Psoas muscle (tissue), 8 donors: Measurements from ENCODE around the gene CCDC6. TPM values are rescaled to one million over a fixed set of nuclear protein-coding genes. Genes with fewer than 3 reads are reported as not detected.
A peak's percentile ranks its signal among the peaks of the same experiment; 100 is the strongest.

Experiments
- ATAC-seq, 4 donors: fragments of 200-7000 bp; cut with Tn5 transposase; one replicate each; pipeline ENCODE4 v1.9.1; 2020; ENCODE audit warnings: moderate library complexity in 3 of 4, mild to moderate bottlenecking in 2 of 4
- DNase-seq, 2 donors: peaks; one replicate each; pipeline ENCODE4 v3.0.0-alpha.2; 2020
- H3K27ac ChIP-seq: fragments of 200-600 bp; one replicate; pipeline ENCODE4 v1.8.0; 2022
- H3K27me3 ChIP-seq, 3 donors: fragments of 200-600 bp in 1 of 3; one replicate each; pipeline versions ENCODE4 v1.6.1 to v1.8.0; 2013 to 2022; ENCODE audit warnings: low read length in 2 of 3, mild to moderate bottlenecking in 2 of 3, moderate library complexity in 1 of 3; ENCODE audit not compliant: insufficient read depth in 3 of 3
- H3K36me3 ChIP-seq, 2 donors: fragments of 200-600 bp in 1 of 2; one replicate each; pipeline versions ENCODE4 v1.6.1 to v1.8.0; 2013 to 2022; ENCODE audit warnings: low read depth in 1 of 2, mild to moderate bottlenecking in 1 of 2, moderate library complexity in 1 of 2; ENCODE audit not compliant: insufficient read depth in 1 of 2
- H3K4me1 ChIP-seq: fragments of 200-600 bp; one replicate; pipeline ENCODE4 v1.8.0; 2022
- H3K4me3 ChIP-seq: fragments of 200-600 bp; one replicate; pipeline ENCODE4 v1.8.0; 2022; ENCODE audit warnings: mild to moderate bottlenecking
- H3K9me3 ChIP-seq: fragments of 200-600 bp; one replicate; pipeline ENCODE4 v1.8.0; 2022
- CTCF ChIP-seq: fragments of 200-600 bp; IDR thresholded peaks from one replicate; pipeline ENCODE4 v1.8.0; 2022; ENCODE audit warnings: antibody characterized with exemption
- WGBS, 3 donors: extraction: QIAGEN DNeasy Blood & Tissue Kit; methylation state at CpG; one replicate each; pipeline versions ENCODE4 v1.1.6 to v1.1.7; 2013; 5-methylcytosine and 5-hydroxymethylcytosine counted together
- intact Hi-C, 2 donors: fragments of 100-400 bp; cut with DNase I; formaldehyde crosslinking; loops; one replicate each; pipeline versions ENCODE4 v1.11.0 to v1.14.2; 2022
- polyA plus RNA-seq, 3 donors: library from polyadenylated mRNA; stranded (reverse); fragments of 200-250 nt; gene quantifications; one replicate each; pipeline ENCODE4 v1.2.3, GENCODE V29; 2013
- total RNA-seq, 4 donors: library from RNA; stranded (reverse); fragmentation: NEBNext Ultra II Directional in 2 of 4; extraction: Animal tissue kit (Norgen Biotek cat#: 25700) in 2 of 4; gene quantifications; one replicate each; pipeline versions ENCODE4 v1.2.1 to v1.2.4, GENCODE V29; 2021 to 2023
- donor health status: healthy with polysubstance abuse.
- donor health status: DM: no; HTN: no; CAD: no; lungs with moderate emphysema.
- donor health status: Bipolar disorder and iron deficiency.
- donor health status: healthy.
- donor health status: DM: yes; HTN: yes; CAD: no.
- donor health status: DM: no; HTN: no; CAD: no.
- donor health status: DM: no; HTN: no; CAD: no.
- donor health status: DM: yes; HTN: yes; CAD: no.

The CCDC6 gene
- total and polyA plus RNA-seq, 7 donors: 9.2 to 40.1 (median 16.2) TPM

- intact Hi-C loops: loop anchor here in 1 of 2 donors (5.0 to 10.0 kb wide), 2 partner anchors 202 to 205 kb away; no protein-coding TSS in a partner anchor
- peaks cover 22% of the 10 kb centered on the region for H3K4me1 ChIP-seq
- ATAC-seq: no peak
- H3K27me3 ChIP-seq: no peaks in the 10 kb centered on the region
- no peaks in the 10 kb centered on the region for H3K9me3 ChIP-seq
- DNase-seq: no peak
- no peak for TF ChIP-seq CTCF
- H3K36me3 ChIP-seq: peaks cover 2 to 13% of the 10 kb centered on the region in 2 donors
- H3K4me3 ChIP-seq: no peak overlapping the region
- no peak overlapping the region for H3K27ac ChIP-seq
- 83 to 95% (median 92%) methylated on average over 2 of the region's 2 CpGs for WGBS, 3 donors
These were observed 73.8 kb downstream of the CCDC6 start for GRCh38 chr10:59832506-59832905.

- H3K9me3 ChIP-seq: no peaks in the 10 kb centered on the region
- WGBS, 3 donors: 85 to 91% (median 91%) methylated on average over 5 of the region's 5 CpGs
- H3K27me3 ChIP-seq: no peaks in the 10 kb centered on the region
- intact Hi-C loops: loop anchor here (2.0 to 10.0 kb wide), 3 partner anchors 203 to 207 kb away; no protein-coding TSS in a partner anchor
- no peak for TF ChIP-seq CTCF
- peaks cover 2 to 13% of the 10 kb centered on the region in 2 donors for H3K36me3 ChIP-seq
- no peak for ATAC-seq
- DNase-seq: no peak
- H3K4me3 ChIP-seq: no peak overlapping the region
- peaks cover 28% of the 10 kb centered on the region for H3K4me1 ChIP-seq
- no peak overlapping the region for H3K27ac ChIP-seq
These were observed 74.5 kb downstream of the CCDC6 start for GRCh38 chr10:59831658-59832503.

GRCh38 chr10:59830601-59831259 is 75.6 kb downstream of the CCDC6 start:
- Histone ChIP-seq H3K27ac (no peak overlapping the region), H3K4me3 (no peak overlapping the region), H3K9me3 (no peaks in the 10 kb centered on the region), H3K4me1 (peaks cover 38% of the 10 kb centered on the region), H3K27me3 (no peaks in the 10 kb centered on the region), H3K36me3 (peaks cover 2 to 13% of the 10 kb centered on the region in 2 donors)
- 70 to 78% (median 74%) methylated on average over 7 of the region's 7 CpGs for WGBS, 3 donors
- ATAC-seq: peak; percentile 39 to 76 (median 62)
- peak in 1 of 2 donors; percentile 29 for DNase-seq
- intact Hi-C loops: loop anchor here (2.0 to 10.0 kb wide), 3 partner anchors 203 to 206 kb away; no protein-coding TSS in a partner anchor
- peak; percentile 80 for TF ChIP-seq CTCF

GRCh38 chr10:59829601-59830000 is 76.8 kb downstream of the CCDC6 start:
- Histone ChIP-seq H3K36me3 (peaks cover 2 to 13% of the 10 kb centered on the region in 2 donors), H3K9me3 (no peaks in the 10 kb centered on the region), H3K27me3 (no peaks in the 10 kb centered on the region), H3K4me3 (no peak overlapping the region), H3K27ac (no peak overlapping the region), H3K4me1 (peaks cover 36% of the 10 kb centered on the region)
- intact Hi-C loops: loop anchor here in 1 of 2 donors (10.0 kb wide), 1 partner anchor 595 kb away; no protein-coding TSS in a partner anchor
- TF ChIP-seq CTCF: no peak
- DNase-seq: no peak
- no peak for ATAC-seq
- WGBS, 3 donors: 81 to 91% (median 87%) methylated on average over 3 of the region's 3 CpGs
